HCT116 (cell line): ENCODE results near the gene EGFL7. TPM values are rescaled to one million over a fixed set of nuclear protein-coding genes. Genes with fewer than 3 reads are reported as not detected.

Experiments used
- CBX3 ChIP-seq: IDR thresholded peaks from 2 replicates; pipeline ENCODE4 v1.6.1; 2012; ENCODE audit warnings: low read depth
- EZH2 ChIP-seq: fragments of 200-600 bp; sonication (generic); IDR thresholded peaks from 2 replicates; pipeline ENCODE4 v1.6.1; 2017; ENCODE audit warnings: antibody characterized with exemption, mixed run types
- EZH2phosphoT487 ChIP-seq: fragments of 200-600 bp; IDR thresholded peaks from 2 replicates; pipeline ENCODE4 v1.6.1; 2018; ENCODE audit warnings: antibody characterized with exemption, borderline replicate concordance
- FOSL1 ChIP-seq: IDR thresholded peaks from 2 replicates; pipeline ENCODE4 v1.6.1; 2012; ENCODE audit warnings: low read depth
- JUND ChIP-seq: IDR thresholded peaks from 2 replicates; pipeline ENCODE4 v1.6.1; 2012
- POLR2AphosphoS5 ChIP-seq: IDR thresholded peaks from 2 replicates; pipeline ENCODE4 v1.6.1; 2011; ENCODE audit warnings: mild to moderate bottlenecking, low read depth, low read length, moderate library complexity
- REST ChIP-seq: IDR thresholded peaks from 2 replicates; pipeline ENCODE4 v1.6.1; 2012; ENCODE audit warnings: low read depth
- SP1 ChIP-seq: IDR thresholded peaks from 2 replicates; pipeline ENCODE4 v1.6.1; 2012; ENCODE audit warnings: low read depth
- SRF ChIP-seq: IDR thresholded peaks from 2 replicates; pipeline ENCODE4 v1.6.1; 2012; ENCODE audit warnings: low read depth
- TCF7L2 ChIP-seq: IDR thresholded peaks from 2 replicates; pipeline ENCODE4 v1.7.0; 2011; ENCODE audit warnings: borderline replicate concordance, inconsistent platforms; ENCODE audit not compliant: insufficient read depth, insufficient read length; ENCODE audit errors: extremely low read depth
- YY1 ChIP-seq: IDR thresholded peaks from 2 replicates; pipeline ENCODE4 v1.6.1; 2011; ENCODE audit warnings: low read length, low read depth, moderate library complexity, mild to moderate bottlenecking; ENCODE audit not compliant: insufficient replicate concordance; ENCODE audit errors: extremely low read depth
- total RNA-seq: library from RNA; stranded (reverse); gene quantifications from one replicate; pipeline ENCODE4 v1.2.1, GENCODE V29; 2021; ENCODE audit not compliant: unreplicated experiment

The EGFL7 gene
- total RNA-seq, 1 experiment from 2014 or later = 82.0 TPM

GRCh38 chr9:136675477-136676296 is 13.0 kb downstream of the EGFL7 start (continued):
- TF ChIP-seq REST (no peak), CBX3 (no peak), TCF7L2 (no peak), SP1 (no peak), SRF (no peak), EZH2 (no peak), YY1 (no peak), JUND (no peak), POLR2AphosphoS5 (no peak), FOSL1 (no peak), EZH2phosphoT487 (no peak)
- TF ChIP-seq, all 23 proteins: peak for 0
